WTC11 (cell line): ENCODE data around the gene AGR3. TPM values are rescaled to one million over a fixed set of nuclear protein-coding genes. Genes with fewer than 3 reads are reported as not detected.

Source experiments
- ATAC-seq: fragments of 200-7000 bp; cut with Tn5 transposase; 2 replicates; pipeline ENCODE4 v1.10.0; 2021; ENCODE audit warnings: mild to moderate bottlenecking, moderate library complexity
- CTCF ChIA-PET: fragments of 300-600 bp; sonication (Branson Sonifier 250); formaldehyde crosslinking; loops from one replicate; lab custom pipeline; 2021; ENCODE audit warnings: antibody characterized with exemption; lab: Charles Lee
- POLR2A ChIA-PET: fragments of 350-600 bp; sonication (Branson Sonifier 250); formaldehyde crosslinking; loops from one replicate; lab custom pipeline; 2021; ENCODE audit warnings: antibody characterized with exemption; lab: Charles Lee
- DNase-seq: peaks from one replicate; pipeline ENCODE4 v3.0.0; 2021; ENCODE audit warnings: low spot score
- H3K27ac Mint-ChIP-seq: 2 replicates; pipeline ENCODE4 v1.8.0; 2021; ENCODE audit warnings: mixed read lengths
- H3K27me3 Mint-ChIP-seq: 2 replicates; pipeline ENCODE4 v1.8.0; 2021; ENCODE audit warnings: low read depth, mild to moderate bottlenecking, moderate library complexity, mixed read lengths
- H3K36me3 Mint-ChIP-seq: 2 replicates; pipeline ENCODE4 v1.8.0; 2021; ENCODE audit warnings: mixed read lengths
- H3K4me1 Mint-ChIP-seq: 2 replicates; pipeline ENCODE4 v1.8.0; 2022; ENCODE audit warnings: mixed read lengths
- H3K4me3 Mint-ChIP-seq: 2 replicates; pipeline ENCODE4 v1.8.0; 2021; ENCODE audit warnings: mild to moderate bottlenecking, moderate library complexity, mixed read lengths
- H3K9me3 Mint-ChIP-seq: 2 replicates; pipeline ENCODE4 v1.8.0; 2021; ENCODE audit warnings: mixed read lengths
- ELF4 ChIP-seq: sonication (generic); formaldehyde crosslinking; IDR thresholded peaks from 2 replicates; pipeline ENCODE4 v1.8.1; 2022; ENCODE audit warnings: low read depth, mild to moderate bottlenecking, moderate library complexity, missing genetic modification reagents
- FOXK1 ChIP-seq: sonication (generic); formaldehyde crosslinking; IDR thresholded peaks from 2 replicates; pipeline ENCODE4 v1.8.0; 2022; ENCODE audit warnings: mild to moderate bottlenecking, moderate library complexity, missing genetic modification reagents
- GABPB1 ChIP-seq: sonication (generic); formaldehyde crosslinking; IDR thresholded peaks from 2 replicates; pipeline ENCODE4 v1.8.1; 2023; ENCODE audit warnings: mild to moderate bottlenecking, missing genetic modification reagents
- MYBL2 ChIP-seq: sonication (generic); formaldehyde crosslinking; IDR thresholded peaks from 2 replicates; pipeline ENCODE4 v1.8.1; 2023; ENCODE audit warnings: mild to moderate bottlenecking, moderate library complexity, missing genetic modification reagents
- NFYB ChIP-seq: sonication (generic); formaldehyde crosslinking; conservative IDR thresholded peaks from 2 replicates; pipeline ENCODE4 v1.8.0; 2022; ENCODE audit warnings: low read depth, missing genetic modification reagents
- NR2C2 ChIP-seq: sonication (generic); formaldehyde crosslinking; IDR thresholded peaks from 2 replicates; pipeline ENCODE4 v1.8.0; 2022; ENCODE audit warnings: mild to moderate bottlenecking, missing genetic modification reagents
- NR3C1 ChIP-seq: sonication (generic); formaldehyde crosslinking; conservative IDR thresholded peaks from 2 replicates; pipeline ENCODE4 v1.8.1; 2023; ENCODE audit warnings: low read depth, mild to moderate bottlenecking, missing genetic modification reagents
- PRRX2 ChIP-seq: fragments of 250-450 bp; sonication (Bioruptor Pico); IDR thresholded peaks from 2 replicates; pipeline ENCODE4 v1.8.0; 2021; ENCODE audit warnings: mild to moderate bottlenecking
- SMAD3 ChIP-seq: sonication (generic); formaldehyde crosslinking; IDR thresholded peaks from 2 replicates; pipeline ENCODE4 v1.8.0; 2022; ENCODE audit warnings: missing genetic modification reagents, mild to moderate bottlenecking, borderline replicate concordance
- SP1 ChIP-seq: sonication (generic); formaldehyde crosslinking; conservative IDR thresholded peaks from 2 replicates; pipeline ENCODE4 v1.8.1; 2022; ENCODE audit warnings: missing genetic modification reagents
- TP53 ChIP-seq: sonication (generic); formaldehyde crosslinking; IDR thresholded peaks from 2 replicates; pipeline ENCODE4 v1.8.1; 2023; ENCODE audit warnings: mild to moderate bottlenecking, missing genetic modification reagents
- ZNF317 ChIP-seq: sonication (generic); formaldehyde crosslinking; IDR thresholded peaks from 2 replicates; pipeline ENCODE4 v1.8.1; 2023; ENCODE audit warnings: low read depth, mild to moderate bottlenecking, moderate library complexity, missing genetic modification reagents, borderline replicate concordance
- ZNF416 ChIP-seq: fragments of 250-450 bp; sonication (Bioruptor Pico); IDR thresholded peaks from 2 replicates; pipeline ENCODE4 v1.9.0; 2021; ENCODE audit warnings: mild to moderate bottlenecking, inconsistent platforms
- total RNA-seq: library from RNA; stranded (reverse); gene quantifications from 3 replicates; pipeline ENCODE4 v1.2.3, GENCODE V29; 2021
- TF ChIP-seq, protein P1 (sequence below): sonication (generic); formaldehyde crosslinking; IDR thresholded peaks from 2 replicates; pipeline ENCODE4 v1.8.0; 2022; ENCODE audit warnings: mild to moderate bottlenecking, missing genetic modification reagents
- TF ChIP-seq, protein P2 (sequence below): sonication (generic); formaldehyde crosslinking; IDR thresholded peaks from 2 replicates; pipeline ENCODE4 v1.8.0; 2022; ENCODE audit warnings: mild to moderate bottlenecking, missing genetic modification reagents
- TF ChIP-seq, protein P3 (sequence below): sonication (generic); formaldehyde crosslinking; IDR thresholded peaks from 2 replicates; pipeline ENCODE4 v1.8.0; 2022; ENCODE audit warnings: missing genetic modification reagents
- TF ChIP-seq, protein P4 (sequence below): sonication (generic); formaldehyde crosslinking; IDR thresholded peaks from 2 replicates; pipeline ENCODE4 v1.8.0; 2023; ENCODE audit warnings: mild to moderate bottlenecking, missing genetic modification reagents
- TF ChIP-seq, protein P5 (sequence below): sonication (generic); formaldehyde crosslinking; IDR thresholded peaks from 2 replicates; pipeline ENCODE4 v1.8.1; 2022; ENCODE audit warnings: low read depth, missing genetic modification reagents, borderline replicate concordance
- TF ChIP-seq, protein P6 (sequence below): fragments of 250-450 bp; sonication (Bioruptor Pico); IDR thresholded peaks from 2 replicates; pipeline ENCODE4 v1.9.0; 2021; ENCODE audit warnings: mild to moderate bottlenecking
- TF ChIP-seq, protein P7 (sequence below): fragments of 250-450 bp; sonication (Bioruptor Pico); IDR thresholded peaks from 2 replicates; pipeline ENCODE4 v1.9.0; 2021; ENCODE audit warnings: mild to moderate bottlenecking, borderline replicate concordance
- TF ChIP-seq, protein P8 (sequence below): sonication (generic); formaldehyde crosslinking; IDR thresholded peaks from 2 replicates; pipeline ENCODE4 v1.8.1; 2023; ENCODE audit warnings: mild to moderate bottlenecking, missing genetic modification reagents

The AGR3 gene
- total RNA-seq, 1 experiment from 2014 or later = not detected

DNA sequence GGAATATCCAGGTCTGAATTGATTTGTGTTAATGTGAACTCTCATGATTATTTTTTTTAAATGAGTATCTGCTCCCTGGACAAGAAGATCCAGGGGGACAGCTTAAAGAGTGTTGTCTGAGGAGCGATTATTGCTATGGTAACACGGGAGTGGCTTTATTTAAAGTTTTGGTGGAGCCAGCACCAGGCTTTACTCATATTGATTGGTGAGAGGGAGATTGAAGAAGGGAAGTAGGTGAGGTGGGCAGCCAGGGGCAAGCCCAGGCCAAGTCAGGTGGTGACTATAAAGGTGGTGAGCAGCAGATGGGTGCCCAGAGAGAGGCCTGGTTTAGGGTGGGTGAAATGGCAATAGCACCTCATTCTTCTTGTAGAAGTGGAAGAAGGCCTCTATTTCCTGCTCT is 66.8 kb downstream of the AGR3 start (continued):
- TF ChIP-seq ZNF317 (CRISPR knock-in tag) (no peak), MYBL2 (CRISPR knock-in tag) (no peak), NR2C2 (CRISPR knock-in tag) (no peak), NR3C1 (CRISPR knock-in tag) (no peak)

DNA sequence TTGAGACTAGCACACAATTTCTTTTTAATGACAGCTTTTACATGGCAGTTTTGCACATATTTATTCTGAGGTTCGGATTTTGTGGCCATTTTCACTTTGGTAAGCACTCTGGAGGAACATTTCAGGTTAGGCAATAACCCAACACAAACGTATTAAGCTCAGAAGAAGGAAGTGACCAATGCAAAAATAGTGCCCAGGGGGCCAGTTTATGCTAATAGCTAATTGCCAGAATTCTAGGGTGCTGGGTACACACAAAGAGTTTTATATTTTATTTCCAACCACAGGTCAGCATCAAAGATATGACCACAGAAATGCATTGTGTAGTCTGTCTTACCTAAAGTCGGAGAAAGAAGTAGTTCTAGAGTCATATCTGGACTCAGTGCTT is 68.6 kb downstream of the AGR3 start:
- CTCF ChIA-PET = no interaction called here
- ATAC-seq (no peak), DNase-seq (no peak)
- Mint-ChIP-seq H3K4me3 (no peak overlapping the region), H3K9me3 (peaks cover 3% of the 10 kb centered on the region; the same call in 1 of the 2 replicates), H3K4me1 (no peaks in the 10 kb centered on the region), H3K27ac (no peak overlapping the region), H3K27me3 (no peaks in the 10 kb centered on the region), H3K36me3 (no peaks in the 10 kb centered on the region)
- POLR2A ChIA-PET = no interaction called here
- no peak for TF ChIP-seq PRRX2 (CRISPR knock-in tag)
- TF ChIP-seq, protein P1, sequence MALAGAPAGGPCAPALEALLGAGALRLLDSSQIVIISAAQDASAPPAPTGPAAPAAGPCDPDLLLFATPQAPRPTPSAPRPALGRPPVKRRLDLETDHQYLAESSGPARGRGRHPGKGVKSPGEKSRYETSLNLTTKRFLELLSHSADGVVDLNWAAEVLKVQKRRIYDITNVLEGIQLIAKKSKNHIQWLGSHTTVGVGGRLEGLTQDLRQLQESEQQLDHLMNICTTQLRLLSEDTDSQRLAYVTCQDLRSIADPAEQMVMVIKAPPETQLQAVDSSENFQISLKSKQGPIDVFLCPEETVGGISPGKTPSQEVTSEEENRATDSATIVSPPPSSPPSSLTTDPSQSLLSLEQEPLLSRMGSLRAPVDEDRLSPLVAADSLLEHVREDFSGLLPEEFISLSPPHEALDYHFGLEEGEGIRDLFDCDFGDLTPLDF = no peak
- no peak for TF ChIP-seq GABPB1 (CRISPR knock-in tag)
- no peak for TF ChIP-seq ELF4 (CRISPR knock-in tag)
- TF ChIP-seq, protein P2, sequence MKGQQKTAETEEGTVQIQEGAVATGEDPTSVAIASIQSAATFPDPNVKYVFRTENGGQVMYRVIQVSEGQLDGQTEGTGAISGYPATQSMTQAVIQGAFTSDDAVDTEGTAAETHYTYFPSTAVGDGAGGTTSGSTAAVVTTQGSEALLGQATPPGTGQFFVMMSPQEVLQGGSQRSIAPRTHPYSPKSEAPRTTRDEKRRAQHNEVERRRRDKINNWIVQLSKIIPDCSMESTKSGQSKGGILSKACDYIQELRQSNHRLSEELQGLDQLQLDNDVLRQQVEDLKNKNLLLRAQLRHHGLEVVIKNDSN = no peak
- TF ChIP-seq ZNF416 = no peak
- no peak for TF ChIP-seq NFYB
- TF ChIP-seq, protein P3, sequence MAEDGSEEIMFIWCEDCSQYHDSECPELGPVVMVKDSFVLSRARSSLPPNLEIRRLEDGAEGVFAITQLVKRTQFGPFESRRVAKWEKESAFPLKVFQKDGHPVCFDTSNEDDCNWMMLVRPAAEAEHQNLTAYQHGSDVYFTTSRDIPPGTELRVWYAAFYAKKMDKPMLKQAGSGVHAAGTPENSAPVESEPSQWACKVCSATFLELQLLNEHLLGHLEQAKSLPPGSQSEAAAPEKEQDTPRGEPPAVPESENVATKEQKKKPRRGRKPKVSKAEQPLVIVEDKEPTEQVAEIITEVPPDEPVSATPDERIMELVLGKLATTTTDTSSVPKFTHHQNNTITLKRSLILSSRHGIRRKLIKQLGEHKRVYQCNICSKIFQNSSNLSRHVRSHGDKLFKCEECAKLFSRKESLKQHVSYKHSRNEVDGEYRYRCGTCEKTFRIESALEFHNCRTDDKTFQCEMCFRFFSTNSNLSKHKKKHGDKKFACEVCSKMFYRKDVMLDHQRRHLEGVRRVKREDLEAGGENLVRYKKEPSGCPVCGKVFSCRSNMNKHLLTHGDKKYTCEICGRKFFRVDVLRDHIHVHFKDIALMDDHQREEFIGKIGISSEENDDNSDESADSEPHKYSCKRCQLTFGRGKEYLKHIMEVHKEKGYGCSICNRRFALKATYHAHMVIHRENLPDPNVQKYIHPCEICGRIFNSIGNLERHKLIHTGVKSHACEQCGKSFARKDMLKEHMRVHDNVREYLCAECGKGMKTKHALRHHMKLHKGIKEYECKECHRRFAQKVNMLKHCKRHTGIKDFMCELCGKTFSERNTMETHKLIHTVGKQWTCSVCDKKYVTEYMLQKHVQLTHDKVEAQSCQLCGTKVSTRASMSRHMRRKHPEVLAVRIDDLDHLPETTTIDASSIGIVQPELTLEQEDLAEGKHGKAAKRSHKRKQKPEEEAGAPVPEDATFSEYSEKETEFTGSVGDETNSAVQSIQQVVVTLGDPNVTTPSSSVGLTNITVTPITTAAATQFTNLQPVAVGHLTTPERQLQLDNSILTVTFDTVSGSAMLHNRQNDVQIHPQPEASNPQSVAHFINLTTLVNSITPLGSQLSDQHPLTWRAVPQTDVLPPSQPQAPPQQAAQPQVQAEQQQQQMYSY (CRISPR knock-in tag) = no peak
- TF ChIP-seq FOXK1 (CRISPR knock-in tag) = no peak
- TF ChIP-seq SMAD3 = no peak
- TF ChIP-seq, protein P4, sequence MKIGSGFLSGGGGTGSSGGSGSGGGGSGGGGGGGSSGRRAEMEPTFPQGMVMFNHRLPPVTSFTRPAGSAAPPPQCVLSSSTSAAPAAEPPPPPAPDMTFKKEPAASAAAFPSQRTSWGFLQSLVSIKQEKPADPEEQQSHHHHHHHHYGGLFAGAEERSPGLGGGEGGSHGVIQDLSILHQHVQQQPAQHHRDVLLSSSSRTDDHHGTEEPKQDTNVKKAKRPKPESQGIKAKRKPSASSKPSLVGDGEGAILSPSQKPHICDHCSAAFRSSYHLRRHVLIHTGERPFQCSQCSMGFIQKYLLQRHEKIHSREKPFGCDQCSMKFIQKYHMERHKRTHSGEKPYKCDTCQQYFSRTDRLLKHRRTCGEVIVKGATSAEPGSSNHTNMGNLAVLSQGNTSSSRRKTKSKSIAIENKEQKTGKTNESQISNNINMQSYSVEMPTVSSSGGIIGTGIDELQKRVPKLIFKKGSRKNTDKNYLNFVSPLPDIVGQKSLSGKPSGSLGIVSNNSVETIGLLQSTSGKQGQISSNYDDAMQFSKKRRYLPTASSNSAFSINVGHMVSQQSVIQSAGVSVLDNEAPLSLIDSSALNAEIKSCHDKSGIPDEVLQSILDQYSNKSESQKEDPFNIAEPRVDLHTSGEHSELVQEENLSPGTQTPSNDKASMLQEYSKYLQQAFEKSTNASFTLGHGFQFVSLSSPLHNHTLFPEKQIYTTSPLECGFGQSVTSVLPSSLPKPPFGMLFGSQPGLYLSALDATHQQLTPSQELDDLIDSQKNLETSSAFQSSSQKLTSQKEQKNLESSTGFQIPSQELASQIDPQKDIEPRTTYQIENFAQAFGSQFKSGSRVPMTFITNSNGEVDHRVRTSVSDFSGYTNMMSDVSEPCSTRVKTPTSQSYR (CRISPR knock-in tag) = no peak
- TF ChIP-seq, protein P5, sequence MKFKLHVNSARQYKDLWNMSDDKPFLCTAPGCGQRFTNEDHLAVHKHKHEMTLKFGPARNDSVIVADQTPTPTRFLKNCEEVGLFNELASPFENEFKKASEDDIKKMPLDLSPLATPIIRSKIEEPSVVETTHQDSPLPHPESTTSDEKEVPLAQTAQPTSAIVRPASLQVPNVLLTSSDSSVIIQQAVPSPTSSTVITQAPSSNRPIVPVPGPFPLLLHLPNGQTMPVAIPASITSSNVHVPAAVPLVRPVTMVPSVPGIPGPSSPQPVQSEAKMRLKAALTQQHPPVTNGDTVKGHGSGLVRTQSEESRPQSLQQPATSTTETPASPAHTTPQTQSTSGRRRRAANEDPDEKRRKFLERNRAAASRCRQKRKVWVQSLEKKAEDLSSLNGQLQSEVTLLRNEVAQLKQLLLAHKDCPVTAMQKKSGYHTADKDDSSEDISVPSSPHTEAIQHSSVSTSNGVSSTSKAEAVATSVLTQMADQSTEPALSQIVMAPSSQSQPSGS (CRISPR knock-in tag) = no peak
- TF ChIP-seq TP53 (CRISPR knock-in tag) = no peak
- TF ChIP-seq, protein P6, sequence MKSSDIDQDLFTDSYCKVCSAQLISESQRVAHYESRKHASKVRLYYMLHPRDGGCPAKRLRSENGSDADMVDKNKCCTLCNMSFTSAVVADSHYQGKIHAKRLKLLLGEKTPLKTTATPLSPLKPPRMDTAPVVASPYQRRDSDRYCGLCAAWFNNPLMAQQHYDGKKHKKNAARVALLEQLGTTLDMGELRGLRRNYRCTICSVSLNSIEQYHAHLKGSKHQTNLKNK (CRISPR knock-in tag) = no peak
- TF ChIP-seq, protein P7, sequence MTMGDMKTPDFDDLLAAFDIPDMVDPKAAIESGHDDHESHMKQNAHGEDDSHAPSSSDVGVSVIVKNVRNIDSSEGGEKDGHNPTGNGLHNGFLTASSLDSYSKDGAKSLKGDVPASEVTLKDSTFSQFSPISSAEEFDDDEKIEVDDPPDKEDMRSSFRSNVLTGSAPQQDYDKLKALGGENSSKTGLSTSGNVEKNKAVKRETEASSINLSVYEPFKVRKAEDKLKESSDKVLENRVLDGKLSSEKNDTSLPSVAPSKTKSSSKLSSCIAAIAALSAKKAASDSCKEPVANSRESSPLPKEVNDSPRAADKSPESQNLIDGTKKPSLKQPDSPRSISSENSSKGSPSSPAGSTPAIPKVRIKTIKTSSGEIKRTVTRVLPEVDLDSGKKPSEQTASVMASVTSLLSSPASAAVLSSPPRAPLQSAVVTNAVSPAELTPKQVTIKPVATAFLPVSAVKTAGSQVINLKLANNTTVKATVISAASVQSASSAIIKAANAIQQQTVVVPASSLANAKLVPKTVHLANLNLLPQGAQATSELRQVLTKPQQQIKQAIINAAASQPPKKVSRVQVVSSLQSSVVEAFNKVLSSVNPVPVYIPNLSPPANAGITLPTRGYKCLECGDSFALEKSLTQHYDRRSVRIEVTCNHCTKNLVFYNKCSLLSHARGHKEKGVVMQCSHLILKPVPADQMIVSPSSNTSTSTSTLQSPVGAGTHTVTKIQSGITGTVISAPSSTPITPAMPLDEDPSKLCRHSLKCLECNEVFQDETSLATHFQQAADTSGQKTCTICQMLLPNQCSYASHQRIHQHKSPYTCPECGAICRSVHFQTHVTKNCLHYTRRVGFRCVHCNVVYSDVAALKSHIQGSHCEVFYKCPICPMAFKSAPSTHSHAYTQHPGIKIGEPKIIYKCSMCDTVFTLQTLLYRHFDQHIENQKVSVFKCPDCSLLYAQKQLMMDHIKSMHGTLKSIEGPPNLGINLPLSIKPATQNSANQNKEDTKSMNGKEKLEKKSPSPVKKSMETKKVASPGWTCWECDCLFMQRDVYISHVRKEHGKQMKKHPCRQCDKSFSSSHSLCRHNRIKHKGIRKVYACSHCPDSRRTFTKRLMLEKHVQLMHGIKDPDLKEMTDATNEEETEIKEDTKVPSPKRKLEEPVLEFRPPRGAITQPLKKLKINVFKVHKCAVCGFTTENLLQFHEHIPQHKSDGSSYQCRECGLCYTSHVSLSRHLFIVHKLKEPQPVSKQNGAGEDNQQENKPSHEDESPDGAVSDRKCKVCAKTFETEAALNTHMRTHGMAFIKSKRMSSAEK (CRISPR knock-in tag) = no peak
- TF ChIP-seq, protein P8, sequence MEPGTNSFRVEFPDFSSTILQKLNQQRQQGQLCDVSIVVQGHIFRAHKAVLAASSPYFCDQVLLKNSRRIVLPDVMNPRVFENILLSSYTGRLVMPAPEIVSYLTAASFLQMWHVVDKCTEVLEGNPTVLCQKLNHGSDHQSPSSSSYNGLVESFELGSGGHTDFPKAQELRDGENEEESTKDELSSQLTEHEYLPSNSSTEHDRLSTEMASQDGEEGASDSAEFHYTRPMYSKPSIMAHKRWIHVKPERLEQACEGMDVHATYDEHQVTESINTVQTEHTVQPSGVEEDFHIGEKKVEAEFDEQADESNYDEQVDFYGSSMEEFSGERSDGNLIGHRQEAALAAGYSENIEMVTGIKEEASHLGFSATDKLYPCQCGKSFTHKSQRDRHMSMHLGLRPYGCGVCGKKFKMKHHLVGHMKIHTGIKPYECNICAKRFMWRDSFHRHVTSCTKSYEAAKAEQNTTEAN = no peak
- no peak for TF ChIP-seq SP1
